K562 (cell line): Measurements from ENCODE around the gene QRICH1. TPM values are rescaled to one million over a fixed set of nuclear protein-coding genes. Genes with fewer than 3 reads are reported as not detected.

Source experiments
- ATAC-seq: fragments of 200-7000 bp; cut with Tn5 transposase; 3 replicates; pipeline ENCODE4 v1.9.1; 2020; ENCODE audit warnings: moderate library complexity
- BruUV-seq: library from RNA; stranded (reverse); fragments of 400-500 nt; replicated peaks from 2 replicates; lab custom pipeline; 2021; lab: Mats Ljungman, UMichigan
- CTCF ChIA-PET: fragments of 300-600 bp; formaldehyde crosslinking; extraction: SDS; loops from one replicate; lab custom pipeline; 2021; ENCODE audit warnings: low intra/inter-chr PET ratio; lab: Yijun Ruan, JAX
- POLR2A ChIA-PET: fragments of 300-600, 350-650 bp; sonication (Branson Sonifier 250); formaldehyde crosslinking; extraction: SDS; loops from one replicate; lab custom pipeline; 2021; ENCODE audit warnings: antibody characterized with exemption, inconsistent platforms; lab: Yijun Ruan, JAX
- DNase-seq, 4 experiments: peaks; one replicate each; pipeline versions ENCODE4 v3.0.0 to v3.0.0-alpha.2; 2011 to 2018; ENCODE audit warnings: low spot score in 3 of 4, mixed read lengths in 3 of 4; ENCODE audit errors: extremely low read depth in 1 of 4
- FAIRE-seq: peaks from 2 replicates; lab custom pipeline; 2011; peaks lifted over from hg19 to GRCh38; lab: Jason Lieb, UNC
- H2AFZ ChIP-seq: 2 replicates; pipeline ENCODE4 v1.6.0; 2011; ENCODE audit warnings: low read depth, low read length, control low read depth, inconsistent platforms
- H3K27ac ChIP-seq: fragments of 200-600 bp; 3 replicates; pipeline ENCODE4 v1.8.0; 2011; ENCODE audit warnings: low read depth, mild to moderate bottlenecking, control low read depth, inconsistent platforms, low read length, moderate library complexity, mixed read lengths; ENCODE audit errors: extremely low read depth
- H3K27me3 ChIP-seq, 2 experiments: fragments of 300-600 bp in 1 of 2; 2 replicates in 1 of 2; 3 replicates in 1 of 2; pipeline versions ENCODE4 v1.6.0 to v1.8.0; 2011; ENCODE audit warnings: inconsistent platforms in 2 of 2, low read length in 2 of 2, mild to moderate bottlenecking in 1 of 2, mixed read lengths in 1 of 2, moderate library complexity in 1 of 2; ENCODE audit not compliant: control insufficient read depth in 2 of 2, insufficient read depth in 2 of 2
- H3K36me3 ChIP-seq: fragments of 300-600 bp; 3 replicates; pipeline ENCODE4 v1.8.0; 2011; ENCODE audit warnings: mild to moderate bottlenecking, low read length, inconsistent platforms; ENCODE audit not compliant: control insufficient read depth, insufficient read depth
- H3K4me1 ChIP-seq, 2 experiments: fragments of 200-600 bp in 1 of 2; replicated peaks in 1 of 2; 2 replicates in 1 of 2; 3 replicates in 1 of 2; pipeline versions ENCODE4 v1.5.1 to v1.8.0; 2011; ENCODE audit warnings: inconsistent platforms in 2 of 2, low read length in 2 of 2, mild to moderate bottlenecking in 1 of 2, mixed read lengths in 1 of 2, moderate library complexity in 1 of 2; ENCODE audit not compliant: control insufficient read depth in 2 of 2, insufficient read depth in 2 of 2
- H3K4me2 ChIP-seq: 2 replicates; pipeline ENCODE4 v1.6.1; 2011; ENCODE audit warnings: low read length, control low read depth, inconsistent platforms, mixed read lengths; ENCODE audit not compliant: insufficient read depth
- H3K4me3 ChIP-seq: fragments of 200-600 bp; sonication (generic), shearing (Covaris generic); 2 replicates; pipeline ENCODE4 v1.5.1; 2016; ENCODE audit warnings: control low read depth, inconsistent platforms
- H3K79me2 ChIP-seq: fragments of 200-600 bp; 3 replicates; pipeline ENCODE4 v1.8.0; 2011; ENCODE audit warnings: low read length, inconsistent platforms; ENCODE audit not compliant: control insufficient read depth, insufficient read depth
- H3K9ac ChIP-seq, 2 experiments: 2 replicates each; pipeline versions ENCODE4 v1.6.0 to v1.6.1; 2011; ENCODE audit warnings: low read depth in 2 of 2, low read length in 2 of 2, control low read depth in 1 of 2, inconsistent platforms in 1 of 2, mild to moderate bottlenecking in 1 of 2, mixed read lengths in 1 of 2; ENCODE audit not compliant: insufficient read depth in 1 of 2
- H3K9me1 ChIP-seq: one replicate; pipeline ENCODE4 v1.6.0; 2011; ENCODE audit warnings: inconsistent platforms, mild to moderate bottlenecking, low read length, moderate library complexity; ENCODE audit not compliant: control insufficient read depth, insufficient read depth
- H3K9me3 ChIP-seq: replicated peaks from 2 replicates; pipeline ENCODE4 v1.5.1; 2011; ENCODE audit warnings: low read depth, low read length, inconsistent platforms; ENCODE audit not compliant: control insufficient read depth, insufficient read depth
- H4K20me1 ChIP-seq: replicated peaks from 2 replicates; pipeline ENCODE4 v1.6.1; 2011; ENCODE audit warnings: low read length, inconsistent platforms, mixed read lengths; ENCODE audit not compliant: control insufficient read depth, insufficient read depth
- HMGN3 ChIP-seq: IDR thresholded peaks from 2 replicates; pipeline ENCODE4 v1.6.1; 2011; ENCODE audit warnings: borderline replicate concordance, low read depth, mild to moderate bottlenecking, mixed read lengths, low read length; ENCODE audit not compliant: insufficient read length; ENCODE audit errors: extremely low read depth
- MTA3 ChIP-seq: fragments of 450-650 bp; formaldehyde crosslinking; IDR thresholded peaks from 2 replicates; pipeline ENCODE4 v1.6.1; 2017; ENCODE audit warnings: mild to moderate bottlenecking, borderline replicate concordance
- MXD1 ChIP-seq: fragments of 250-450 bp; sonication (Bioruptor Pico); IDR thresholded peaks from 2 replicates; pipeline ENCODE4 v1.8.0; 2021; ENCODE audit warnings: borderline replicate concordance, mild to moderate bottlenecking, moderate library complexity; ENCODE audit not compliant: poor library complexity, severe bottlenecking
- NR2C2 ChIP-seq, 2 experiments: fragments of 200-800 bp in 1 of 2; sonication (Bioruptor generic) in 1 of 2; sonication (generic) in 1 of 2; formaldehyde crosslinking in 1 of 2; IDR thresholded peaks; 2 replicates each; pipeline versions ENCODE4 v1.6.1 to v1.8.0; 2016 to 2022; ENCODE audit warnings: mild to moderate bottlenecking in 1 of 2, missing compliant biosample characterization in 1 of 2, missing genetic modification characterization in 1 of 2, missing genetic modification reagents in 1 of 2
- NRF1 ChIP-seq, 2 experiments: fragments of 450-650 bp; IDR thresholded peaks in 1 of 2; conservative IDR thresholded peaks in 1 of 2; 2 replicates each; pipeline ENCODE4 v1.6.1; 2014; ENCODE audit warnings: mild to moderate bottlenecking in 2 of 2
- SUPT5H ChIP-seq: fragments of 450-650 bp; IDR thresholded peaks from 2 replicates; pipeline ENCODE4 v1.6.1; 2016
- ZNF384 ChIP-seq: IDR thresholded peaks from 2 replicates; pipeline ENCODE4 v1.6.1; 2012; ENCODE audit warnings: low read depth, low read length, improper control_type of control experiment
- ZNF699 ChIP-seq: fragments of 250-450 bp; sonication (Bioruptor Pico); IDR thresholded peaks from 2 replicates; pipeline ENCODE4 v1.8.0; 2021; ENCODE audit warnings: mild to moderate bottlenecking, moderate library complexity; ENCODE audit not compliant: insufficient replicate concordance
- WGBS: fragments of 100-300 bp; shearing (Covaris generic); methylation state at CpG from one replicate; pipeline ENCODE4 v1.1.6; 2016; ENCODE audit warnings: low coverage, mixed read lengths; ENCODE audit not compliant: insufficient coverage; ENCODE audit errors: missing lambda C conversion rate; 5-methylcytosine and 5-hydroxymethylcytosine counted together
- in situ Hi-C: fragments of 300-500 bp; cut with MboI; formaldehyde crosslinking; loops from 4 replicates; pipeline ENCODE4 v1.15.0; 2018; ENCODE audit warnings: inconsistent platforms, mixed read lengths
- intact Hi-C: fragments of 100-400 bp; cut with micrococcal nuclease; formaldehyde crosslinking; loops from 2 replicates; pipeline ENCODE4 v1.14.2; 2022
- polyA plus RNA-seq, 8 experiments: library from polyadenylated mRNA; depleted of rRNA in 4 of 8; stranded (reverse) in 5 of 8; unstranded in 3 of 8; fragments of >200 nt; fragmentation: Nextera tagmentation in 2 of 8; fragmentation: Illumina TruSeq in 1 of 8; extraction: Ambion mirVana in 2 of 8; extraction: Trizol in 1 of 8; gene quantifications; 2 replicates each; pipeline versions ENCODE4 v1.2.1 to v1.2.3, GENCODE V29; 2011 to 2014; ENCODE audit warnings: inconsistent platforms in 1 of 8, missing spikeins in 1 of 8
- total RNA-seq, 7 experiments: library from RNA; depleted of rRNA in 6 of 7; stranded (reverse); fragments of >200 nt in 6 of 7; fragmentation: Illumina TruSeq in 2 of 7; extraction: Trizol in 2 of 7; gene quantifications; 2 replicates each; pipeline versions ENCODE4 v1.2.1 to v1.2.3, GENCODE V29; 2011 to 2021; ENCODE audit warnings: low replicate concordance in 1 of 7

The QRICH1 gene
- total and polyA plus RNA-seq, 9 of the 15 experiments (the other 6 are each of a cell fraction or from before 2014, with no cell fraction given), result 20.1 to 99.2 (median 56.7) TPM

- WGBS, result 96% methylated on average over 7 of the region's 12 CpGs
- Histone ChIP-seq H3K27ac (no peak overlapping the region), H3K9ac (no peak overlapping the region; a peak in 1 of 4 replicates), H3K9me1 (no peaks in the 10 kb centered on the region), H3K4me3 (no peak overlapping the region), H2AFZ (no peak overlapping the region), H3K4me1 (peaks cover 9 to 41% of the 10 kb centered on the region in 2 experiments; a peak in 4 of 5 replicates), H4K20me1 (no peaks in the 10 kb centered on the region), H3K27me3 (no peaks in the 10 kb centered on the region), H3K79me2 (peaks cover 20% of the 10 kb centered on the region), H3K4me2 (no peak overlapping the region)
- intact Hi-C loops, result no loop called here
- in situ Hi-C loops, result no loop called here
- no peak for ATAC-seq
- POLR2A ChIA-PET, result interaction anchor here (0.6 kb wide), 2 partner anchors 12 to 45 kb away, joined by 3 read pairs; no protein-coding TSS in a partner anchor
- TF ChIP-seq MXD1, result no peak
- TF ChIP-seq SUPT5H, result no peak
- TF ChIP-seq ZNF699, result no peak
- TF ChIP-seq, all 486 proteins: peak for 0
- CTCF ChIA-PET, result no interaction called here
- no TSS peak for BruUV-seq
- no peak for DNase-seq
- H3K36me3 ChIP-seq, result peaks cover 25% of the 10 kb centered on the region; the same call in 2 of the 3 replicates
- no peak for FAIRE-seq
- no peaks in the 10 kb centered on the region for H3K9me3 ChIP-seq
These were observed 28.2 kb upstream of the QRICH1 start for GRCh38 chr3:49122022-49122421.

GRCh38 chr3:49121132-49121736, 27.4 kb upstream of the QRICH1 start:
- no peak for TF ChIP-seq ZNF384
- no peak for TF ChIP-seq NRF1 (conservative IDR thresholded peaks at IDR 0.05 in 1 of 2, IDR thresholded peaks at IDR 0.05 in 1 of 2)
- TF ChIP-seq ZNF699, result no peak
- no peak for TF ChIP-seq NR2C2 (CRISPR knock-in tag; IDR thresholded peaks at IDR 0.05)
- TF ChIP-seq NR2C2 (tag; IDR thresholded peaks at IDR 0.05), result no peak
- peak; percentile 0 for TF ChIP-seq HMGN3
- TF ChIP-seq MTA3, result no peak
- CTCF ChIA-PET, result interaction anchor here (0.6 kb wide), 1 partner anchor 720 kb away, joined by 4 read pairs; no protein-coding TSS in a partner anchor
- BruUV-seq, result no TSS peak
- Histone ChIP-seq H3K4me1 (peaks cover 9 to 43% of the 10 kb centered on the region in 2 experiments; a peak in 4 of 5 replicates), H3K79me2 (peaks cover 20% of the 10 kb centered on the region), H3K9me3 (no peaks in the 10 kb centered on the region), H4K20me1 (no peaks in the 10 kb centered on the region), H2AFZ (peak overlapping the region; percentile 69), H3K9me1 (no peaks in the 10 kb centered on the region), H3K27ac (peak overlapping the region; percentile 97), H3K4me3 (peak overlapping the region; percentile 87), H3K9ac (peak overlapping the region; percentile 86 to 95; a peak in 3 of 4 replicates), H3K36me3 (peaks cover 33% of the 10 kb centered on the region), H3K27me3 (no peaks in the 10 kb centered on the region), H3K4me2 (peak overlapping the region; percentile 100)
- POLR2A ChIA-PET, result interaction anchor here (0.6 to 1.4 kb wide), 13 partner anchors 9 to 638 kb away, joined by 3 to 8 read pairs (median 3); partner anchors contain the start of genes LAMB2, QARS1 and QRICH1
- DNase-seq (no peak), ATAC-seq (no peak; the same call in 2 of the 3 replicates), FAIRE-seq (no peak)
- in situ Hi-C loops, result no loop called here
- 80% methylated on average over 15 of the region's 17 CpGs for WGBS
- intact Hi-C loops, result no loop called here
